K562 (cell line): ENCODE data around the gene TAF12. TPM values are rescaled to one million over a fixed set of nuclear protein-coding genes. Genes with fewer than 3 reads are reported as not detected.

ENCODE experiments used
- BCOR ChIP-seq: fragments of 450-650 bp; IDR thresholded peaks from 2 replicates; pipeline ENCODE4 v1.6.1; 2016
- CCNT2 ChIP-seq: IDR thresholded peaks from 2 replicates; pipeline ENCODE4 v1.6.1; 2011; ENCODE audit warnings: borderline replicate concordance, low read depth, mild to moderate bottlenecking, moderate library complexity, mixed read lengths, low read length; ENCODE audit not compliant: insufficient read length; ENCODE audit errors: extremely low read depth
- CREB3L1 ChIP-seq: fragments of 450-650 bp; IDR thresholded peaks from 2 replicates; pipeline ENCODE4 v1.6.1; 2014; ENCODE audit warnings: low read depth, mild to moderate bottlenecking, moderate library complexity, borderline replicate concordance
- DIDO1 ChIP-seq: fragments of 450-650 bp; IDR thresholded peaks from 2 replicates; pipeline ENCODE4 v1.6.1; 2016; ENCODE audit warnings: low read depth, missing biosample characterization, missing genetic modification characterization
- ELF1 ChIP-seq: fragments of 200-800 bp; sonication (Bioruptor generic); IDR thresholded peaks from 2 replicates; pipeline ENCODE4 v1.6.1; 2016; ENCODE audit warnings: missing genetic modification characterization, missing compliant biosample characterization
- EP400 ChIP-seq: fragments of 450-650 bp; IDR thresholded peaks from 2 replicates; pipeline ENCODE4 v1.6.1; 2017; ENCODE audit warnings: antibody characterized with exemption, mild to moderate bottlenecking, moderate library complexity
- HCFC1 ChIP-seq: IDR thresholded peaks from 2 replicates; pipeline ENCODE4 v1.6.1; 2012; ENCODE audit warnings: low read depth, low read length, improper control_type of control experiment
- HMGXB4 ChIP-seq: sonication (generic); formaldehyde crosslinking; IDR thresholded peaks from 2 replicates; pipeline ENCODE4 v1.8.1; 2023; ENCODE audit warnings: mild to moderate bottlenecking, missing genetic modification reagents
- KDM1A ChIP-seq, 2 experiments: fragments of 450-650 bp; IDR thresholded peaks; 2 replicates each; pipeline ENCODE4 v1.6.1; 2016; ENCODE audit warnings: mild to moderate bottlenecking in 2 of 2
- MAX ChIP-seq: sonication (generic); formaldehyde crosslinking; IDR thresholded peaks from 2 replicates; pipeline ENCODE4 v1.9.0; 2022; ENCODE audit warnings: mild to moderate bottlenecking, missing genetic modification reagents
- PTBP1 ChIP-seq: fragments of 200-400 bp; formaldehyde crosslinking; IDR thresholded peaks from 2 replicates; pipeline ENCODE4 v1.6.1; 2017; ENCODE audit warnings: low read depth, low read length
- RAD51 ChIP-seq: fragments of 450-650 bp; IDR thresholded peaks from 2 replicates; pipeline ENCODE4 v1.7.1; 2016; ENCODE audit warnings: low read depth, mild to moderate bottlenecking, borderline replicate concordance
- RBM39 ChIP-seq: fragments of 200-400 bp; formaldehyde crosslinking; optimal IDR thresholded peaks from 2 replicates; pipeline ENCODE3; 2018; ENCODE audit warnings: low read depth, low read length
- SIN3A ChIP-seq, 2 experiments: fragments of 150-350 bp in 1 of 2; IDR thresholded peaks; 2 replicates each; pipeline ENCODE4 v1.6.1; 2011 to 2016; ENCODE audit warnings: borderline replicate concordance in 2 of 2, low read depth in 2 of 2, low read length in 2 of 2, mild to moderate bottlenecking in 2 of 2, moderate library complexity in 2 of 2; ENCODE audit not compliant: control insufficient read depth in 1 of 2
- TAF7 ChIP-seq: fragments of 450-650 bp; IDR thresholded peaks from 2 replicates; pipeline ENCODE4 v1.6.1; 2016; ENCODE audit warnings: missing genetic modification characterization, missing compliant biosample characterization
- USF2 ChIP-seq: sonication (generic); formaldehyde crosslinking; IDR thresholded peaks from 2 replicates; pipeline ENCODE4 v1.5.0; 2020; ENCODE audit warnings: missing genetic modification reagents
- ZC3H4 ChIP-seq: sonication (generic); formaldehyde crosslinking; IDR thresholded peaks from 2 replicates; pipeline ENCODE4 v1.9.0; 2021; ENCODE audit warnings: missing genetic modification reagents, borderline replicate concordance
- ZNF398 ChIP-seq: fragments of 250-450 bp; sonication (Bioruptor Pico); IDR thresholded peaks from 2 replicates; pipeline ENCODE4 v1.8.0; 2021; ENCODE audit warnings: moderate library complexity, mild to moderate bottlenecking, inconsistent platforms
- ZNF436 ChIP-seq: fragments of 250-450, 450-650 bp; sonication (Bioruptor Pico); formaldehyde crosslinking; IDR thresholded peaks from 2 replicates; pipeline ENCODE4 v1.7.0; 2020; ENCODE audit warnings: mild to moderate bottlenecking
- polyA plus RNA-seq, 8 experiments: library from polyadenylated mRNA; depleted of rRNA in 4 of 8; stranded (reverse) in 5 of 8; unstranded in 3 of 8; fragments of >200 nt; fragmentation: Nextera tagmentation in 2 of 8; fragmentation: Illumina TruSeq in 1 of 8; extraction: Ambion mirVana in 2 of 8; extraction: Trizol in 1 of 8; gene quantifications; 2 replicates each; pipeline versions ENCODE4 v1.2.1 to v1.2.3, GENCODE V29; 2011 to 2014; ENCODE audit warnings: inconsistent platforms in 1 of 8, missing spikeins in 1 of 8
- total RNA-seq, 7 experiments: library from RNA; depleted of rRNA in 6 of 7; stranded (reverse); fragments of >200 nt in 6 of 7; fragmentation: Illumina TruSeq in 2 of 7; extraction: Trizol in 2 of 7; gene quantifications; 2 replicates each; pipeline versions ENCODE4 v1.2.1 to v1.2.3, GENCODE V29; 2011 to 2021; ENCODE audit warnings: low replicate concordance in 1 of 7

TAF12 gene
- total and polyA plus RNA-seq, 9 of the 15 experiments (the other 6 are each of a cell fraction or from before 2014, with no cell fraction given): 31.6 to 89.0 (median 50.5) TPM

GRCh38 chr1:28648474-28649198 is 5.8 kb upstream of the TAF12 start, which contains the start of gene RNU11 (continued):
- TF ChIP-seq ELF1 (tag): peak; percentile 82
- peak; percentile 80 for TF ChIP-seq DIDO1 (tag)
- TF ChIP-seq RAD51: peak; percentile 62
- no peak for TF ChIP-seq USF2
- peak; percentile 98 for TF ChIP-seq ZC3H4 (CRISPR knock-in tag)
- peak; percentile 100 for TF ChIP-seq RBM39
- TF ChIP-seq ZNF398: peak; percentile 91
- TF ChIP-seq MAX: no peak; the same call in 1 of the 2 replicates
- peak; percentile 95 for TF ChIP-seq BCOR
- TF ChIP-seq PTBP1: peak; percentile 98
- TF ChIP-seq SIN3A (IDR thresholded peaks at IDR 0.05; ENCODE audit: borderline replicate concordance in 2 of 2, control insufficient read depth in 1 of 2, low read depth in 2 of 2, low read length in 2 of 2): peak; percentile 98 to 99
- peak; percentile 84 for TF ChIP-seq HCFC1
- peak; percentile 92 for TF ChIP-seq EP400
- TF ChIP-seq KDM1A (IDR thresholded peaks at IDR 0.05): peak; percentile 71 to 73; a peak in 3 of 4 replicates
- TF ChIP-seq CREB3L1: peak; percentile 87; the same call in 1 of the 2 replicates
- no peak for TF ChIP-seq CCNT2
- TF ChIP-seq ZNF436 (CRISPR knock-in tag): peak; percentile 98
- 0 out of 2 replicates have a peak, but pooled peaks have one; percentile 46 for TF ChIP-seq TAF7 (tag)
- peak; percentile 93; the same call in 1 of the 2 replicates for TF ChIP-seq HMGXB4
